Endodermal cell (in vitro differentiated cells): ENCODE results near the gene EXD2. TPM values are rescaled to one million over a fixed set of nuclear protein-coding genes. Genes with fewer than 3 reads are reported as not detected.

Experiments
- DNase-seq: peaks from one replicate; pipeline ENCODE4 v3.0.0-alpha.2; 2017
- H3K27ac ChIP-seq: 2 replicates; pipeline ENCODE4 v1.5.1; 2013; ENCODE audit warnings: mild to moderate bottlenecking, low read depth, low read length, moderate library complexity
- H3K27me3 ChIP-seq: 2 replicates; pipeline ENCODE4 v1.6.1; 2013; ENCODE audit warnings: mild to moderate bottlenecking, low read length, moderate library complexity; ENCODE audit not compliant: insufficient read depth, control insufficient read depth, poor library complexity, severe bottlenecking
- H3K36me3 ChIP-seq: 2 replicates; pipeline ENCODE4 v1.7.0; 2013; ENCODE audit warnings: mild to moderate bottlenecking, low read length, moderate library complexity; ENCODE audit not compliant: control insufficient read depth, insufficient read depth
- H3K4me1 ChIP-seq: one replicate; pipeline ENCODE4 v1.7.0; 2013; ENCODE audit warnings: low read length; ENCODE audit not compliant: control insufficient read depth, insufficient read depth
- H3K4me3 ChIP-seq: 2 replicates; pipeline ENCODE4 v1.5.1; 2013; ENCODE audit warnings: mild to moderate bottlenecking, low read length, moderate library complexity
- H3K9ac ChIP-seq: 2 replicates; pipeline ENCODE4 v1.6.1; 2013; ENCODE audit warnings: mild to moderate bottlenecking, low read length, moderate library complexity; ENCODE audit not compliant: poor library complexity, severe bottlenecking; ENCODE audit errors: extremely low read depth
- H3K9me3 ChIP-seq: 2 replicates; pipeline ENCODE4 v1.6.1; 2013; ENCODE audit warnings: mild to moderate bottlenecking, low read length, moderate library complexity; ENCODE audit not compliant: control insufficient read depth
- H3K27ac Mint-ChIP-seq: 2 replicates; pipeline ENCODE4 v1.8.0; 2020; ENCODE audit warnings: mixed read lengths
- H3K27me3 Mint-ChIP-seq: 2 replicates; pipeline ENCODE4 v1.8.0; 2021; ENCODE audit warnings: mild to moderate bottlenecking, mixed read lengths; ENCODE audit not compliant: insufficient read depth
- H3K36me3 Mint-ChIP-seq: 2 replicates; pipeline ENCODE4 v1.8.0; 2020; ENCODE audit warnings: low read depth, mixed read lengths
- H3K4me1 Mint-ChIP-seq: 2 replicates; pipeline ENCODE4 v1.8.0; 2020; ENCODE audit warnings: mixed read lengths
- H3K4me3 Mint-ChIP-seq: 2 replicates; pipeline ENCODE4 v1.8.0; 2020; ENCODE audit warnings: mild to moderate bottlenecking, moderate library complexity, mixed read lengths
- H3K9me3 Mint-ChIP-seq: 2 replicates; pipeline ENCODE4 v1.8.0; 2020; ENCODE audit warnings: mild to moderate bottlenecking, mixed read lengths
- WGBS, 2 experiments: methylation state at CpG; one replicate each; pipeline versions ENCODE4 v1.1.5 to v1.1.7; 2013; ENCODE audit warnings: missing lambda C conversion rate in 2 of 2, mixed read lengths in 1 of 2; ENCODE audit not compliant: insufficient coverage in 1 of 2, insufficient read length in 1 of 2; 5-methylcytosine and 5-hydroxymethylcytosine counted together
- total RNA-seq, 2 donors: library from RNA; stranded (reverse); fragmentation: NEBNext Ultra II Directional in 1 of 2; extraction: Animal tissue kit (Norgen Biotek cat#: 25700) in 1 of 2; gene quantifications; 2 replicates in 1 of 2; 3 replicates in 1 of 2; pipeline ENCODE4 v1.2.1, GENCODE V29; 2021
- TF ChIP-seq, protein P1 (sequence below): fragments of 200-600 bp; sonication (generic); conservative IDR thresholded peaks from 2 replicates; pipeline ENCODE4 v1.5.0; 2021; ENCODE audit warnings: antibody characterized with exemption, mild to moderate bottlenecking

The EXD2 gene
- total RNA-seq, 2 donors from 2014 or later: 26.9 to 27.2 TPM

DNA sequence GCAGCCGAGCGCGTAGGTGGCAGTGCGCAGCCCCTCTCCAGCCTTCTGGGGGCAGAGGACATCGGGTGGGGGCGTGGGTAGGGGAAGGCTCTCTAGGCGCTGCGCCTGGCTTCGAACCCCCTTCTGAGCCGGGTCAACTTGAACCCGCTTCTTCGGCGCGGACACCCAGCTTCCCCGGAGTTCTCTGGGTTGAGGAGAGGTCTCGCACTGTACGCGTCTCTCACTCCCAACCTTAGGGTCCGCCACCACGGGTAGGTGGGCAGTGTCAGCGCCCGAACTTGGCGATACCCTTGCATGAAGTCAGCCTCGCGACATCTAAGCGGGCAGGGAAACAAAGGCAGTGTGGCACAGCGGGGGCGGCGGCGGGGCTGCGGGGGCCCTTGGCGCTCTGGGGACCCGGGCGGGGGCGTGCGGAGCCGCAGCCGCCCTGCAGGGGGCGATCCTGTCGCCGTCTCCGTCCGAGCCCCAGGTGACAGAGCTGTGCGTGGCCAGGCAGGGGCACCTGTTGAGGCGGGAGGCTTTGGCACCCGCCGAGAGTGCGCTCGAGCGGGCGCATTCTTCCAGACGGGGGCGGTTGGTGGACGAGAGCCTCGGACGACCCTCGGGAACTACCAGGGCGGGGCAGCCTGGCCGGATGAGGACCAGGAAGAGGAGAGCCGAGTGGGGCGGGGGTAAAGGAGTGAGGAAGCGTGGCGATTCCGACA, 69.7 kb downstream of the EXD2 start:
- 1 to 3% methylated on average over 29 to 64 of the region's 64 CpGs for WGBS, 2 experiments
- Mint-ChIP-seq H3K4me1 (peaks cover 18% of the 10 kb centered on the region), H3K36me3 (no peaks in the 10 kb centered on the region), H3K9me3 (no peaks in the 10 kb centered on the region), H3K4me3 (peak overlapping the region; percentile 66), H3K27ac (no peak overlapping the region), H3K27me3 (peaks cover 69% of the 10 kb centered on the region)
- Histone ChIP-seq H3K4me1 (peaks cover 11% of the 10 kb centered on the region), H3K27me3 (peaks cover 25% of the 10 kb centered on the region), H3K9me3 (no peaks in the 10 kb centered on the region), H3K27ac (no peak overlapping the region), H3K9ac (peak overlapping the region; percentile 55), H3K36me3 (no peaks in the 10 kb centered on the region), H3K4me3 (peak overlapping the region; percentile 79)
- TF ChIP-seq, protein P1, sequence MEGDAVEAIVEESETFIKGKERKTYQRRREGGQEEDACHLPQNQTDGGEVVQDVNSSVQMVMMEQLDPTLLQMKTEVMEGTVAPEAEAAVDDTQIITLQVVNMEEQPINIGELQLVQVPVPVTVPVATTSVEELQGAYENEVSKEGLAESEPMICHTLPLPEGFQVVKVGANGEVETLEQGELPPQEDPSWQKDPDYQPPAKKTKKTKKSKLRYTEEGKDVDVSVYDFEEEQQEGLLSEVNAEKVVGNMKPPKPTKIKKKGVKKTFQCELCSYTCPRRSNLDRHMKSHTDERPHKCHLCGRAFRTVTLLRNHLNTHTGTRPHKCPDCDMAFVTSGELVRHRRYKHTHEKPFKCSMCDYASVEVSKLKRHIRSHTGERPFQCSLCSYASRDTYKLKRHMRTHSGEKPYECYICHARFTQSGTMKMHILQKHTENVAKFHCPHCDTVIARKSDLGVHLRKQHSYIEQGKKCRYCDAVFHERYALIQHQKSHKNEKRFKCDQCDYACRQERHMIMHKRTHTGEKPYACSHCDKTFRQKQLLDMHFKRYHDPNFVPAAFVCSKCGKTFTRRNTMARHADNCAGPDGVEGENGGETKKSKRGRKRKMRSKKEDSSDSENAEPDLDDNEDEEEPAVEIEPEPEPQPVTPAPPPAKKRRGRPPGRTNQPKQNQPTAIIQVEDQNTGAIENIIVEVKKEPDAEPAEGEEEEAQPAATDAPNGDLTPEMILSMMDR: peak; percentile 95
- peak; percentile 90 for DNase-seq

DNA sequence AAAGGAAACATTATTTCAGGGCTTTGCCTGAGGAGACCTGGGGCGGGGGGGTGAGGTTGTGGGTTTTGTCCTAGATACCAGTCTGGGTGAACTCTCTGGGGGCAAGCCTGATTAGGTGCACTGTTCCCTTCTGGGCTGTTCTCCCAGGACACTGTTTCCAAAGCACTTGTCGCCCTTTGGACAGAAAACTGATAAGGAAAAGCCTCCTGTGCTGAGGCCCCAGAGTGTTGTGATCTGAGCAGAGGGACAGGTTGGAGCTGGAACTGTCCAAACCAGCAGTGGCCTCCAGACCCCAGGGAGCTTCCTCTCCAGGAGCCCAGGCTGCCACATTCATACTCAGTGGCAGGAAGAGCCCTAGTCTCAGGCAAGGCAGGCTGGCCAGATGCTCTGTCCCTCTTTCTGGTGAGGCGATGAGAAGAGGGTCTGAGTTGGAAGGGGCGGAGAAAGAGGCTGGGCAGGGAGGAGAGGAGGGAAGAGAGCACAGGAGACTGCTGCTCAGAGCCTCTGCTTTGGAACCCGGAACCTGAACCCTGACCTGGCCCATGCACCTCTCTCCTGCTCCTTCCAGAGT, 70.5 kb downstream of the EXD2 start:
- TF ChIP-seq, protein P1: no peak
- peak; percentile 79 for DNase-seq

DNA sequence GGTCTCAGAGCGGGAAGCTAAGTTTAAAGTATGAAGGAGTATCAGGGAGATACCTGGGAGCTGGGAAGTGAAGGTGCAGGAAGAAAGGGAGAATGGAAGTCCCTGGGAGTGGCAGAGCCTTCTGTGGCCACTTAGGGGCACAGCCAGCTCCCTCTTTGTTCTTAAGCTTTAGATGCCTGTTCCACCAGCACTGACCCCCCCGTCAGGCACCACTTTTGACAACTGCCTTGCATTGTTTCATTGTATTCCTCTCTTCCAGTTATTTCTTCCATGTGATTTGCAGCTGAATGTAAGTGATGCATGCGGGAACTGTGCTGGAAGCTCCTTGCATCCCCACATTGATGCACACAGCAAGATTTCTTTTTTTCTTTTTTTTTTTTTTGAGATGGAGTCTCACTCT, 71.2 kb downstream of the EXD2 start:
- TF ChIP-seq, protein P1: no peak
- Histone ChIP-seq H3K27ac (no peak overlapping the region), H3K27me3 (peaks cover 19% of the 10 kb centered on the region), H3K9ac (no peak overlapping the region), H3K9me3 (no peaks in the 10 kb centered on the region), H3K4me3 (no peak overlapping the region), H3K36me3 (no peaks in the 10 kb centered on the region), H3K4me1 (peaks cover 11% of the 10 kb centered on the region)
- 60 to 67% methylated on average over 1 to 3 of the region's 3 CpGs for WGBS, 2 experiments
- no peak for DNase-seq
- Mint-ChIP-seq H3K9me3 (no peaks in the 10 kb centered on the region), H3K27ac (no peak overlapping the region), H3K4me1 (peaks cover 18% of the 10 kb centered on the region), H3K27me3 (peaks cover 57% of the 10 kb centered on the region), H3K4me3 (no peak overlapping the region), H3K36me3 (no peaks in the 10 kb centered on the region)

More for the DNA sequence above, 70.5 kb downstream of the EXD2 start:
- peaks cover 11% of the 10 kb centered on the region for H3K4me1 ChIP-seq
- no peak overlapping the region for H3K9ac ChIP-seq
- peaks cover 64% of the 10 kb centered on the region for H3K27me3 Mint-ChIP-seq
- peak overlapping the region; percentile 79 for H3K4me3 ChIP-seq
- no peak overlapping the region for H3K27ac Mint-ChIP-seq
- H3K9me3 ChIP-seq: no peaks in the 10 kb centered on the region
- no peaks in the 10 kb centered on the region for H3K36me3 ChIP-seq
- no peak overlapping the region for H3K27ac ChIP-seq
- no peaks in the 10 kb centered on the region for H3K9me3 Mint-ChIP-seq
- WGBS, 2 experiments: 44 to 62% methylated on average over 2 to 4 of the region's 5 CpGs
- H3K4me3 Mint-ChIP-seq: peak overlapping the region; percentile 66
- peaks cover 25% of the 10 kb centered on the region for H3K27me3 ChIP-seq
- peaks cover 18% of the 10 kb centered on the region for H3K4me1 Mint-ChIP-seq
- no peaks in the 10 kb centered on the region for H3K36me3 Mint-ChIP-seq
